GM19452 (cell line): ENCODE measurements around the gene KIRREL3.

Experiments
- ATAC-seq: cut with Tn5 transposase; IDR thresholded peaks from one replicate; pipeline ENCODE4 v1.9.1; 2021; ENCODE audit not compliant: unreplicated experiment

The KIRREL3 gene

DNA sequence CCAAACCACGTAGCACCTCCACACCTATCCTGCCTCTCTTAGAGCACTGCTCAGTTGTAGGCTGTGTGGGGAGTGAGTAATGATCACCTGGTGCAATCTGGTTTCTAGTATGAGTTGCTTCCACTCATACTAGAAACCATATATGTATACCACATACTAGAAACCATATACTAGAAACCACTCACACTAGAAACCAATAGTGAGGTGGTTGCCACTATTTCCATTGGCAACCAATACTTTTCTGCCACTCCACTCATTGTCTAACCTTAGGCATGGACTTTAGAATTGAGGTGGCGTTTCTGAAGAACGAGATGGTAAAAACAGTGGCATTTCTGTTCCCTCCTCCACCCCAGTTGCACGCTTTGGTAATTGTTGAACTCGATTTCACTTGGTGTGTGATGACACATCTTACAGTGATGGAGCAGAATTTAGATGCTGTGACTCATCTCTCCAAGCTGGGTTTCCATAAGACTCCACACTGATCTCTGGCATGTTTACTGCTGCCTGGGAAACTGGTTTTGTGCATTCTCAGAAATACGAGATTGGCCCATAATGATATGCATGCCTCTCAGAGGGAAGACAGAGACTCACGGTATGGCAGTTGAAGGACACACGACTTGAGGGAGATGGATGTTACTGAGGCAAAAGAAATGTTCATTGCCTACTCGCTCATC lies 82.9 kb downstream of the KIRREL3 start:
- ATAC-seq = peak; percentile 94

- no peak for ATAC-seq
Measured at GRCh38 chr11:126915430-126915829, 85.1 kb downstream of the KIRREL3 start.

DNA sequence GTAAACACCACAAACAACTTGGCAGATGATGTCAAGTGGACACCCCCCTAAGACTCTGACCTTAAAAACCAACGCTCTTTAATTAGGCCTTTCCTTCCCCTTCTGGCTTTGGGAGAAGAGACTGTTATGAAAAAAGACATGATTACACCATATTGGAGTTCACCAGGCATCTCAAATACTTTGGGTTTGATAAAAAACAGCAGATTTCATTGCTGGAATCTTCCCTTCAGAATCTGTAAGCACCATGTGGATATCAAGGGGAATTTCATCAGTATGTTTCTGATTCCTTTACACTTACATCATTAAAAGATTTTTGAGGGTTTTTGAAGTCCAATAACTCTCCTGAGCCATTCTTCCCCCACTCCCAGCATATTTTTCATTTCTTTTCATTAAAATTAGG lies 85.6 kb downstream of the KIRREL3 start:
- no peak for ATAC-seq

GRCh38 chr11:126914166-126914565 lies 86.4 kb downstream of the KIRREL3 start:
- ATAC-seq = no peak

GRCh38 chr11:126904520-126904919 lies 96.0 kb downstream of the KIRREL3 start:
- ATAC-seq = no peak

GRCh38 chr11:126901783-126902182 lies 98.8 kb downstream of the KIRREL3 start:
- no peak for ATAC-seq

DNA sequence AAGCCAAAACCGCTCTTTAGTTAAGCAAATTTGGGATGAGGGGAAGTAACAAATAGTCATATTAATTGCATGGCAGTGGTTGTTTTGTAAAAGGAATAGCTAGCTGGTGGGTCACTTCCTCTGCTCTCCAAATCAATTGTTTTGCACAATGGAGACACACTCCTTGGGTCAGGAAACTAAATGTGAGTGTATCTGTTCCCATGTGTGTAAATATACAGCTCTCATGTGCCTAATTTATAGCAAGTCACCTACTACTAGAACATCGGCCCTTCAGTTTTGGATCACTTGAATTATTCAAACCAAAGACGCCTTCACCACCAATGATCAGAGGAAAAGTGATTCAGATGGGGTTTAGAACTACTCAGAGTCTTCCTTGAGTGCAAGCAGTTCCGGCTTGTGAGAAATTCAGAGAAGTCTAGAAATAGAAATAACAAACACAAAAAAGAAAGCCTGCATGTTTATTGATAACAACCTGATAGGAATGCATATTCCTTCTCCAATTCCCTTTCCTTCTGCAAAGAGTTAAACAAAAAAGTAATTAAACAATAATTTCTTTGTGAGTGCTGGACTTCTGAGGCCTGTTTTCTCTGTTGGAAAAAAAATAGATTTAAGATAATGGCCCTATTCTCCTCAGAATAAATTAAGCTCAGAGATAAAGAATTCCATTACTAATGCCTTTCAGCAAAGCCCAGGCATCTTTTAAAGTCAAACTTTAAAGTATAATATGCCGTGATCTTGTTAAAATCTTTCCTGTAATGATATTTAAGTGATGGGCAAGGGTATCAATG lies 100.4 kb downstream of the KIRREL3 start:
- no peak for ATAC-seq

DNA sequence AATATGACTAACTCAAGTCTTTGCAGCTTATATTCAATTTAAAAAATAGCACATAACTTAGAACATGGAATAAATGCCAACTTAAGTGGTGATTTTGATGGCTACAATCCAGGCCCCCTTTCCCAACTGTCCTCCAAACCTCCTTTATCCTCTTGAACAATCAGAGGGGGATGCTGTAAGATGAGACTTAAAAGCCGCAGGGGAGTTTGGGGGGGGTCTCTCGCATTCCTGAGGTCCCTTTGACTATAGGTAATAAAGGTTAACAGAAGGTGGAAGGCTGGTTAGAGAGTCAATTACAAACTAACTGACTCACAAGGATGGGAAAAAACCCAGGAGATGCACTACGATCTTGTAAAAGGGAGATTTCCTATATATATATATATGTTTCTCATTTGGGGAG lies 101.8 kb downstream of the KIRREL3 start:
- no peak for ATAC-seq

GRCh38 chr11:126897430-126897829 lies 103.1 kb downstream of the KIRREL3 start:
- ATAC-seq = no peak

GRCh38 chr11:126896025-126896424 lies 104.5 kb downstream of the KIRREL3 start:
- no peak for ATAC-seq

GRCh38 chr11:126893796-126894195 lies 106.8 kb downstream of the KIRREL3 start:
- no peak for ATAC-seq

DNA sequence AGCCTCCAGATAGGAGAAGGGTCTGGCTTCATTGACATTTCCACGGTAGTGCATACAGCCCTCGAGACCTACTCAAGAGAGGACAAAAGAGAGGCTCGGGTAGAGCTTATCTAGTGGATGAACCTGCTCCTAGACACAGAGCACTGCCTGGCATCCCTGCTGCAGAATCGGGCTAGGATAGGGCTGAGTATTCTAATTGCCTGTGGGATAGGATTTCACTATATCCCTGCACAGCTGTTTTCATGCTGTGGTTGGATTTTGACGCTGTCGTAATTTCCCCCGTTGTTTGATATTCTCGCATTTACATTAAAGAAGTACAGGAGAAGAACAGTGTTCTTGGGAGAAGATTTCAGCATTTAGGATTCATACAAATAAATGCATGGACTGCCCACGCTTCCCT lies 107.8 kb downstream of the KIRREL3 start:
- no peak for ATAC-seq

- ATAC-seq = no peak
Measured at GRCh38 chr11:126891556-126892217, 108.9 kb downstream of the KIRREL3 start.

GRCh38 chr11:126890561-126890960 lies 110.0 kb downstream of the KIRREL3 start:
- no peak for ATAC-seq

DNA sequence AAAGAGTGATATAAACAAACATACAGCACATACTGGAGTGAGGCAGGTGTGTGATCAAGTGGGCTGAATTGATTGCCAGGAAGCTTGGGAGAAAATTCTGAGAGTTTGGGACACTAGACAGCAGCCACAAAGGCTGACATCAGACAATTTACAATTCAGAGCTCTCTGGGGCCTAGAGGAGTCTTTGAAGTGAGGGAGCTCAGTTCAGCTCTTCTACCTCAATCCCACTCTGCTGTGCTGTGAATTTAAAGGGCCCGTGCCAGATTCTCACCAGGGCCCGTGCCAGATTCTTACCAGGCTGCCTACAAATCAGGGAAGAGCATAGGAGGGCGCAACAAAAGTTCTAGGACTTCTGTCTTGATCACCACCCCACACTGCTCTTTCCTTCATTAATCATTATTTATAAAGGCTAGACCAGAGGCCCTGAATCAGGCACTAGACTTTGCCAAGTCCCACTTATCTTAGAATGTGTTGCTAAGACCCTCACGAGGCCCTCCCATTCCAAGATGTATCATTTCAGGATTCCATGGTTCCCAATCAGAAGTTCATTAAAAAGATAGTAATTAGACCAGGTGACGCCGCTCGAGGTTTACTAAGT lies 112.4 kb downstream of the KIRREL3 start:
- ATAC-seq = no peak

GRCh38 chr11:126886636-126887035 lies 113.9 kb downstream of the KIRREL3 start:
- no peak for ATAC-seq

DNA sequence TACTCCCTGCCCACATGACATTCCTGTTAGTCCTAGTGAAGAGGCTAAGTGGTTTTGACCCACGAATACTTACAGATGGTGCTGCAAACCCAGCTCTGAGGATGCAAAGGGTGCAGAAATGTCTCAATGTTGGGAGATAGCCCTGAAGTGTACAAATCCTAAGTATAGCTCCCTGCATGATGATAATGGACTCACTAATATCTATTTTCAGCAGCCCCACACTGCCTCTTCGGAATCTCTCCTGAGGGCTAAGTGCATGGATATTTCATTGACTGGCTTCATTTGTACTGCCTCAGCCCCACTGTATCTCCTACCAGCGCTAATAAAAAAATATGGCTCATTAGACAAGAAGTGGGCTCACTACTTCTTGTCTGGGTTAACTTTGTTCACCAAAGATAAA lies 114.5 kb downstream of the KIRREL3 start:
- ATAC-seq = no peak

DNA sequence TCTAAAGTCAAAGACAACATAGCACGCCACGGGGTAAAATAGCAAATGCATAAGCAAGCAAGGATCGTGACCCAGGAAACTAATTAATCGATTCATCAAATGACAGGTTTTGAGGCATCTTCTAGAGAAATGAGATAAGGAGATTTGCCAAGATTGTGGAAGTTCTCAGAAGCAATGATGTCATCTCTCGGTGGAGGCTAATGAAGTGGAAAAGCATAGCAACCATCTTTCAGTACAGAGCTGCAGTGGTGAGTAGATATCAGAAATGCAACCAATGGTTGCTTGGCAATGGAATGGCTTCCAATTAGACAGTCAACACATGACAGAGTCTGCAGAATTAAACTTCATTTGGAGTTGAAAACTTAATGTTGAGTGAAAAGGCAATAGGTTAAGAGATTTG lies 116.0 kb downstream of the KIRREL3 start:
- no peak for ATAC-seq

GRCh38 chr11:126884192-126884591 lies 116.4 kb downstream of the KIRREL3 start:
- ATAC-seq = no peak

DNA sequence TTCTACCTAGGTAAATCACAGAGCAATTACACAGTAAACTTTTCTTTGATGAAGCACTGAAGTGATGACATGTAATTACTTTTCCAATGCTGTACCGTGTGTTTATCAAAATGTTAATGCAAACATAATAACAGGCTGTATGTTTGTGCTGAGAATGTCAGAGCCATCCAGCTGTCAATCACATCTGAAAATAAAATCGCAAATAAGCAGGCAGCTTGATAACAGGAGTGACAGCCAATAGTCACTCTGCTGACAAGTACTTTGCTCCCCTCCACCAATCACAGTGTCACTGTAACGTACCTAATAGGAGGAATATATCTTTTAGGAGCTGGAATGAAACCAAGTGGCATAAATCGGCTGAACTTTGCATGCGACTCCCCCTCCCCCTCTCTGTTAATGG lies 119.7 kb downstream of the KIRREL3 start:
- ATAC-seq = no peak

DNA sequence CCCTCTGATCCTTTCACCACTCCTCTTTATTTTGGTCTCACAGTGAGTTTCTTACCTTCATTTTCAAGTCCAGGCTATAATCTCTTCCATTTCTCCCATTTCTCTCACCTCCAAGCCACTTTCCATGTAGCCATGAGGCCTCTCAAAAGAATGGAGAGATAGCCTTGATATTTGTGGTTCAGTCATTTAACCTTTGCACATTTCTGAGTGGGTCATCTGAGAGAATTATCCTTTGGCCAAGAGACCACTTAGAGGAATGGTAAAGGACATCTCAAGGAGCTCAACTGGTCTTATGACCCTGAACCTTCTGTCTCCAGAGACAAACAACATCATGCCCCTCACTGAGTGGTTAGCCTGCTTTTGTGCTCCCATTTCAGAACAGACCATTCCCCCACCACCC lies 121.1 kb downstream of the KIRREL3 start:
- ATAC-seq = no peak
